Body of pancreas (tissue), 4 donors: Measurements from ENCODE around the gene CACTIN. TPM values are rescaled to one million over a fixed set of nuclear protein-coding genes. Genes with fewer than 3 reads are reported as not detected.

Source experiments
- ATAC-seq: fragments of 150-250 bp; one replicate; pipeline ENCODE4 v1.9.1; 2016
- DNase-seq, 4 donors: peaks; one replicate each; pipeline ENCODE4 v3.0.0-alpha.2; 2019
- H3K27ac ChIP-seq, 4 donors: fragments of 200-600 bp; sonication (generic); 1 replicate in 3 of 4; 2 replicates in 1 of 4; pipeline versions ENCODE4 v1.5.1 to v1.6.1; 2016 to 2019; ENCODE audit warnings: mild to moderate bottlenecking in 1 of 4, mixed read lengths in 1 of 4, moderate library complexity in 1 of 4
- H3K27me3 ChIP-seq, 2 donors: fragments of 200-600 bp; sonication (generic); one replicate each; pipeline ENCODE4 v1.6.0; 2016; ENCODE audit warnings: mild to moderate bottlenecking in 1 of 2
- H3K36me3 ChIP-seq, 2 donors: fragments of 200-600 bp; sonication (generic); replicated peaks in 1 of 2; 2 replicates each; pipeline ENCODE4 v1.5.1; 2016; ENCODE audit warnings: low read depth in 2 of 2; ENCODE audit not compliant: insufficient read depth in 1 of 2
- H3K4me1 ChIP-seq: fragments of 200-600 bp; sonication (generic); one replicate; pipeline ENCODE4 v1.6.0; 2016
- H3K4me3 ChIP-seq, 2 donors: fragments of 200-600 bp; sonication (generic); 1 replicate in 1 of 2; 2 replicates in 1 of 2; pipeline ENCODE4 v1.5.1; 2016 to 2019
- H3K9me3 ChIP-seq, 3 donors: fragments of 200-600 bp; sonication (generic); 1 replicate in 2 of 3; 2 replicates in 1 of 3; pipeline ENCODE4 v1.5.1; 2016
- CTCF ChIP-seq, 7 experiments: fragments of 450-650 bp in 4 of 7; fragments of 200-600 bp in 3 of 7; sonication (generic) in 3 of 7; IDR thresholded peaks; one replicate each; pipeline ENCODE4 v1.5.1; 2016 to 2019; ENCODE audit warnings: antibody characterized with exemption in 7 of 7
- POLR2A ChIP-seq, 3 donors: fragments of 450-650 bp; IDR thresholded peaks; one replicate each; pipeline ENCODE4 v1.6.1; 2016; ENCODE audit warnings: antibody characterized with exemption in 3 of 3, mild to moderate bottlenecking in 2 of 3
- WGBS, 2 donors: methylation state at CpG; one replicate each; pipeline ENCODE4 v1.1.5; 2017; 5-methylcytosine and 5-hydroxymethylcytosine counted together
- intact Hi-C: fragments of 100-400 bp; cut with DNase I; formaldehyde crosslinking; loops from one replicate; pipeline ENCODE4 v1.15.1; 2023
- total RNA-seq, 2 donors: library from RNA; depleted of rRNA; stranded (reverse); fragments of >200 nt; gene quantifications; one replicate each; pipeline ENCODE4 v1.1.0, GENCODE V29; 2016

The CACTIN gene
- total RNA-seq, 2 donors from 2014 or later, result 16.3 to 23.4 TPM

GRCh38 chr19:3612330-3612729, 14.3 kb downstream of the CACTIN start:
- Histone ChIP-seq H3K4me1 (no peaks in the 10 kb centered on the region), H3K9me3 (no peaks in the 10 kb centered on the region), H3K27ac (no peak overlapping the region), H3K4me3 (no peak overlapping the region), H3K36me3 (peaks cover 2 to 5% of the 10 kb centered on the region in 2 donors), H3K27me3 (no peaks in the 10 kb centered on the region)
- intact Hi-C loops, result loop anchor here (10.0 kb wide), 1 partner anchor 318 kb away; no protein-coding TSS in a partner anchor
- ATAC-seq (no peak), DNase-seq (no peak)
- TF ChIP-seq CTCF (IDR thresholded peaks at IDR 0.05), result no peak
- TF ChIP-seq POLR2A (IDR thresholded peaks at IDR 0.05), result no peak
- 90 to 95% methylated on average over 2 to 33 of the region's 33 CpGs for whole genome bisulfite sequencing, 2 donors

- Histone ChIP-seq H3K27ac (no peak overlapping the region), H3K4me1 (peaks cover 5% of the 10 kb centered on the region), H3K36me3 (peaks cover 2 to 5% of the 10 kb centered on the region in 2 donors), H3K4me3 (no peak overlapping the region), H3K27me3 (no peaks in the 10 kb centered on the region), H3K9me3 (no peaks in the 10 kb centered on the region)
- DNase-seq (no peak), ATAC-seq (no peak)
- intact Hi-C loops, result loop anchor here (10.0 kb wide), 1 partner anchor 317 kb away; no protein-coding TSS in a partner anchor
- 94 to 98% methylated on average over 32 to 35 of the region's 36 CpGs for WGBS, 2 donors
- no peak for TF ChIP-seq CTCF (IDR thresholded peaks at IDR 0.05)
- TF ChIP-seq POLR2A (IDR thresholded peaks at IDR 0.05), result no peak
These were observed 14.7 kb downstream of the CACTIN start for GRCh38 chr19:3611841-3612240.

- 87 to 96% methylated on average over 9 to 32 of the region's 41 CpGs for WGBS, 2 donors
- DNase-seq (no peak), ATAC-seq (no peak)
- no peak overlapping the region for H3K4me3 ChIP-seq
- H3K36me3 ChIP-seq, result peaks cover 2 to 5% of the 10 kb centered on the region in 2 donors
- intact Hi-C loops, result loop anchor here (10.0 kb wide), 1 partner anchor 316 kb away; no protein-coding TSS in a partner anchor
- H3K27me3 ChIP-seq, result no peaks in the 10 kb centered on the region
- TF ChIP-seq CTCF (IDR thresholded peaks at IDR 0.05), result no peak
- H3K27ac ChIP-seq, result no peak overlapping the region
- peaks cover 13% of the 10 kb centered on the region for H3K4me1 ChIP-seq
- H3K9me3 ChIP-seq, result no peaks in the 10 kb centered on the region
These were observed 15.6 kb downstream of the CACTIN start for GRCh38 chr19:3610745-3611717.

- peaks cover 2 to 5% of the 10 kb centered on the region in 2 donors for H3K36me3 ChIP-seq
- no peaks in the 10 kb centered on the region for H3K9me3 ChIP-seq
- TF ChIP-seq POLR2A (IDR thresholded peaks at IDR 0.05) (no peak), CTCF (IDR thresholded peaks at IDR 0.05) (no peak)
- no peaks in the 10 kb centered on the region for H3K27me3 ChIP-seq
- DNase-seq, result no peak
- 78 to 89% methylated on average over 15 to 24 of the region's 24 CpGs for WGBS, 2 donors
- H3K27ac ChIP-seq, result no peak overlapping the region
- no peak overlapping the region for H3K4me3 ChIP-seq
- no peak for ATAC-seq
- intact Hi-C loops, result loop anchor here (10.0 kb wide), 1 partner anchor 315 kb away; no protein-coding TSS in a partner anchor
- peaks cover 15% of the 10 kb centered on the region for H3K4me1 ChIP-seq
These were observed 16.5 kb downstream of the CACTIN start for GRCh38 chr19:3609779-3610719.
